Measurements from ENCODE around the gene LIMS1. TPM values are rescaled to one million over a fixed set of nuclear protein-coding genes. Genes with fewer than 3 reads are reported as not detected.

LIMS1 gene
- total and polyA plus RNA-seq, 2 donors (not counting 1 experiment from before 2014, with no cell fraction given), result 14.0 to 22.1 TPM

- Histone ChIP-seq H3K27me3 (replicated peaks in 1 of 4; ENCODE audit: control extremely low read depth in 1 of 4, control insufficient read depth in 3 of 4, insufficient read depth in 4 of 4, low read length in 3 of 4) (no peaks in the 10 kb centered on the region), H3K9ac (ENCODE audit: low read length) (no peak overlapping the region), H3K27ac (ENCODE audit: low read length in 2 of 2) (no peak overlapping the region), H3K9me3 (ENCODE audit: control extremely low read depth in 1 of 3, control insufficient read depth in 2 of 3, insufficient read depth in 1 of 3, low read length in 2 of 3) (no peaks in the 10 kb centered on the region), H3K4me2 (replicated peaks; ENCODE audit: low read depth, low read length, poor library complexity, severe bottlenecking) (no peak overlapping the region), H3K4me3 (ENCODE audit: control extremely low read depth in 1 of 5, extremely low read depth in 1 of 5, insufficient read depth in 1 of 5, low read depth in 2 of 5, low read length in 4 of 5) (no peak overlapping the region), H3K79me2 (ENCODE audit: control insufficient read depth, insufficient read depth, low read length) (peaks cover 68% of the 10 kb centered on the region), H3K36me3 (replicated peaks in 1 of 2; ENCODE audit: control extremely low read depth in 1 of 2, control insufficient read depth in 1 of 2, extremely low read depth in 1 of 2, insufficient read depth in 2 of 2, low read length in 1 of 2) (no peaks in the 10 kb centered on the region), H4K20me1 (ENCODE audit: control insufficient read depth, insufficient read depth, low read length, poor library complexity, severe bottlenecking) (no peaks in the 10 kb centered on the region), H3K4me1 (ENCODE audit: control insufficient read depth in 2 of 2, insufficient read depth in 2 of 2, low read length in 2 of 2) (peaks cover 33 to 34% of the 10 kb centered on the region in 2 donors), H2AFZ (ENCODE audit: insufficient read depth, low read depth, low read length, poor library complexity, severe bottlenecking) (no peak overlapping the region)
- POLR2A ChIA-PET, result no interaction called here
- 100% methylated on average over 1 of the region's 5 CpGs for WGBS (ENCODE audit: insufficient coverage)
- TF ChIP-seq, protein P1, sequence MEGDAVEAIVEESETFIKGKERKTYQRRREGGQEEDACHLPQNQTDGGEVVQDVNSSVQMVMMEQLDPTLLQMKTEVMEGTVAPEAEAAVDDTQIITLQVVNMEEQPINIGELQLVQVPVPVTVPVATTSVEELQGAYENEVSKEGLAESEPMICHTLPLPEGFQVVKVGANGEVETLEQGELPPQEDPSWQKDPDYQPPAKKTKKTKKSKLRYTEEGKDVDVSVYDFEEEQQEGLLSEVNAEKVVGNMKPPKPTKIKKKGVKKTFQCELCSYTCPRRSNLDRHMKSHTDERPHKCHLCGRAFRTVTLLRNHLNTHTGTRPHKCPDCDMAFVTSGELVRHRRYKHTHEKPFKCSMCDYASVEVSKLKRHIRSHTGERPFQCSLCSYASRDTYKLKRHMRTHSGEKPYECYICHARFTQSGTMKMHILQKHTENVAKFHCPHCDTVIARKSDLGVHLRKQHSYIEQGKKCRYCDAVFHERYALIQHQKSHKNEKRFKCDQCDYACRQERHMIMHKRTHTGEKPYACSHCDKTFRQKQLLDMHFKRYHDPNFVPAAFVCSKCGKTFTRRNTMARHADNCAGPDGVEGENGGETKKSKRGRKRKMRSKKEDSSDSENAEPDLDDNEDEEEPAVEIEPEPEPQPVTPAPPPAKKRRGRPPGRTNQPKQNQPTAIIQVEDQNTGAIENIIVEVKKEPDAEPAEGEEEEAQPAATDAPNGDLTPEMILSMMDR (IDR thresholded peaks at IDR 0.05), result no peak
- TF ChIP-seq EZH2 (IDR thresholded peaks at IDR 0.05; ENCODE audit: borderline replicate concordance, insufficient read depth, low read depth, low read length, poor library complexity, severe bottlenecking), result no peak
- H3K27ac Mint-ChIP-seq, result no peak overlapping the region
- intact Hi-C loops (cut with micrococcal nuclease), result no loop called here
- CTCF ChIA-PET, result interaction anchor here (0.8 to 3.6 kb wide), 5 partner anchors 9 to 17 kb away, joined by 3 to 38 read pairs (median 7); no protein-coding TSS in a partner anchor
- no peak for DNase-seq
- H3K4me1 Mint-ChIP-seq, result peaks cover 44% of the 10 kb centered on the region
- no peak overlapping the region for H3K4me3 Mint-ChIP-seq
- no peaks in the 10 kb centered on the region for H3K9me3 Mint-ChIP-seq (ENCODE audit: insufficient read depth)
- H3K27me3 Mint-ChIP-seq, result no peaks in the 10 kb centered on the region
- no peak for ATAC-seq (ENCODE audit: low read depth)
These were observed 91.0 kb downstream of the LIMS1 start for GRCh38 chr2:108625186-108625827.

- intact Hi-C loops (cut with micrococcal nuclease), result no loop called here
- no peak overlapping the region for H2AFZ ChIP-seq (ENCODE audit: insufficient read depth, low read depth, low read length, poor library complexity, severe bottlenecking)
- no peak for ATAC-seq (ENCODE audit: low read depth)
- Mint-ChIP-seq H3K9me3 (ENCODE audit: insufficient read depth) (no peaks in the 10 kb centered on the region), H3K27me3 (no peaks in the 10 kb centered on the region), H3K4me1 (peaks cover 44% of the 10 kb centered on the region), H3K27ac (no peak overlapping the region), H3K4me3 (no peak overlapping the region)
- H3K9me3 ChIP-seq (ENCODE audit: control extremely low read depth in 1 of 3, control insufficient read depth in 2 of 3, insufficient read depth in 1 of 3, low read length in 2 of 3), result no peaks in the 10 kb centered on the region
- H3K4me2 ChIP-seq (replicated peaks; ENCODE audit: low read depth, low read length, poor library complexity, severe bottlenecking), result no peak overlapping the region
- H3K27ac ChIP-seq (ENCODE audit: low read length in 2 of 2), result no peak overlapping the region
- H3K27me3 ChIP-seq (replicated peaks in 1 of 4; ENCODE audit: control extremely low read depth in 1 of 4, control insufficient read depth in 3 of 4, insufficient read depth in 4 of 4, low read length in 3 of 4), result no peaks in the 10 kb centered on the region
- WGBS (ENCODE audit: insufficient coverage), result 70% methylated on average over 2 of the region's 2 CpGs
- H3K4me3 ChIP-seq (ENCODE audit: control extremely low read depth in 1 of 5, extremely low read depth in 1 of 5, insufficient read depth in 1 of 5, low read depth in 2 of 5, low read length in 4 of 5), result no peak overlapping the region
- H4K20me1 ChIP-seq (ENCODE audit: control insufficient read depth, insufficient read depth, low read length, poor library complexity, severe bottlenecking), result no peaks in the 10 kb centered on the region
- DNase-seq, result no peak
- H3K79me2 ChIP-seq (ENCODE audit: control insufficient read depth, insufficient read depth, low read length), result peaks cover 73% of the 10 kb centered on the region
- H3K36me3 ChIP-seq (replicated peaks in 1 of 2; ENCODE audit: control extremely low read depth in 1 of 2, control insufficient read depth in 1 of 2, extremely low read depth in 1 of 2, insufficient read depth in 2 of 2, low read length in 1 of 2), result no peaks in the 10 kb centered on the region
- no peak overlapping the region for H3K9ac ChIP-seq (ENCODE audit: low read length)
- H3K4me1 ChIP-seq (ENCODE audit: control insufficient read depth in 2 of 2, insufficient read depth in 2 of 2, low read length in 2 of 2), result peaks cover 28 to 29% of the 10 kb centered on the region in 2 donors
- TF ChIP-seq EZH2 (IDR thresholded peaks at IDR 0.05; ENCODE audit: borderline replicate concordance, insufficient read depth, low read depth, low read length, poor library complexity, severe bottlenecking), result no peak
- TF ChIP-seq, protein P1 (IDR thresholded peaks at IDR 0.05), result no peak
- CTCF ChIA-PET, result interaction anchor here (0.8 to 3.6 kb wide), 5 partner anchors 10 to 17 kb away, joined by 3 to 38 read pairs (median 7); no protein-coding TSS in a partner anchor
- POLR2A ChIA-PET, result no interaction called here
These were observed 91.5 kb downstream of the LIMS1 start for GRCh38 chr2:108625828-108626195.

Measured in B cell (primary cell).